ENCODE results near the gene THADA.

The THADA gene

GRCh38 chr2:43634604-43635306, 38.9 kb upstream of the THADA start:
- DNase-seq (ENCODE audit: low read depth), result peak; percentile 96

DNA sequence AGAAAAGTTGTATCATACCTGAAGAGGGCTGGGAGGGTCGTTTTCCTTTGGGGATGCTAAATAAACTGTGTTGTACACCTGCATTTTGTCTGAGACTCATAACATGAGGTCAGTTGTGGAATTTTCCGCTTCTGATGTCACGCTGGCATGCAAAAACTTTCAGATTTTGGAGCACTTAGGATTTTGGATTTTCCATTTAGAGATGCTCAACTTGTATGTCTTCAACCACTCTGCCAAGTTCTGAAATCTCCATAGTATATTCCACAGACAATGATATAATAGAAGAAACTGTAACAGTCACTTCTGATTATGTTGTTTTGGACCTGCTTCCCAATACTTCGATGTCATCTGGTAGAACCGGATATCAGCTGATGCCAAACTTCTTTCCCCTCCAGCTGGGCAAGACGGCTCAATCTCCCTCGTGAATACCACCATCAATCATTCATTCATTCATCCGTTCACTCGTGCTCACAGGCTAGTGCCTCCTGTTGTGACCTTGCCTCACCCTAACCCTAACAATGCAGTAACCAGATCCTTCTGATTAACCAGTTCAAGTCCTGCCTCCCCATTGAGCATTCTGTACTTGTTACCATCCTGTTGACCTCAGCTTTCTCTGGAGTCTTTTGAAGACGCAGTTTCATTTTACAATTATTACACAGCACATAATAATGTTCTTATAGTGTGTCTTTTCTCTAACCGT, 35.9 kb upstream of the THADA start:
- no peak for DNase-seq (ENCODE audit: low read depth)
- TF ChIP-seq CTCF (IDR thresholded peaks at IDR 0.05; ENCODE audit: control insufficient read depth, insufficient read depth, low read depth, low read length, missing control alignments), result no peak
- H3K4me3 ChIP-seq (ENCODE audit: control insufficient read depth, low read depth, low read length), result no peak overlapping the region

More at GRCh38 chr2:43634604-43635306, 38.9 kb upstream of the THADA start:
- no peak for TF ChIP-seq CTCF (IDR thresholded peaks at IDR 0.05; ENCODE audit: control insufficient read depth, insufficient read depth, low read depth, low read length, missing control alignments)
- no peak overlapping the region; the same call in 1 of the 2 replicates for H3K4me3 ChIP-seq (ENCODE audit: control insufficient read depth, low read depth, low read length)

DNA sequence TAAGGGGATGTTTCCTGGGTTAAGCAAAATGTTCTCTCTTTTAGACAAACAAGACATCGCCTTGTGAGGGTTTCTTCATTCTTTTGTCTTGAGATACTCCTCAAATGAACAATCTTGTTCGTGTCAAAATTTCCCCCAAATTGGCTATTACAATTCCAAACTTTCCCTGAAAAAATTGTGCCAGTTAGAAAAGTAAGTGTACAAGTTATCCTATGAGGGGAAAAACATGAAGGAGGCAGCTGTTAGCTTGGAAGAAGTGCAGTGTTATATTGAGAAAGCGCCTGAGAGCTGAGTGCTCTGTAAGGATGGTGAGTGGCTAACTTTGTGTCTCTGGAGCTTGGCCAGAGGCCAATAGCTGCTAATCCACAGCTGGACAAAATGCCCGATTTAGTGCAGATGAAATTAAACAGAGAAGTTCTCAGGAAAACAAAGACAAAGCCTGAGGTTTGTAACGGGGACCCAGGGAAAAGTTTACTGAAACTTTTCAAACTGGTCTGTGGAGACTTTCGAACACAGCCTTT, 27.2 kb upstream of the THADA start:
- H3K4me3 ChIP-seq (ENCODE audit: control insufficient read depth, low read depth, low read length), result no peak overlapping the region
- DNase-seq (ENCODE audit: low read depth), result no peak
- TF ChIP-seq CTCF (IDR thresholded peaks at IDR 0.05; ENCODE audit: control insufficient read depth, insufficient read depth, low read depth, low read length, missing control alignments), result no peak

DNA sequence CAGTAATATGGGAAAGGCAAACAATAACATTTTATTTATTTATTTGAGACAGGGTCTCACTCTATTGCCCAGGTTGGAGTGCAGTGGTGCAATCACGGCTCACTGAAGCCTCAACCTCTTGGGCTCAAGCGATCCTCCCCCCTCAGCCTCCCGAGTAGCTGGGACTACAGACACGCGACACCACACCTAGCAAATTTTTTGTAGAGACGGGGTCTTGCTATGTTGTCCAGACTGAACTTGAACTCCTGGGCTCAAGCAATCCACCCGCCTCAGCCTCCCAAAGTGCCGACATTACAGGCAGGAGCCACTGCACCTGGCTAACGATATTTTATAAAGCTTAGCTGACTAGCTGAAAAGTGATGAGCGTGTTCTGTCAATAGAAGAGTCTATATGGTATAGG, 23.7 kb upstream of the THADA start:
- no peak overlapping the region for H3K4me3 ChIP-seq (ENCODE audit: control insufficient read depth, low read depth, low read length)
- no peak for DNase-seq (ENCODE audit: low read depth)
- no peak for TF ChIP-seq CTCF (IDR thresholded peaks at IDR 0.05; ENCODE audit: control insufficient read depth, insufficient read depth, low read depth, low read length, missing control alignments)

DNA sequence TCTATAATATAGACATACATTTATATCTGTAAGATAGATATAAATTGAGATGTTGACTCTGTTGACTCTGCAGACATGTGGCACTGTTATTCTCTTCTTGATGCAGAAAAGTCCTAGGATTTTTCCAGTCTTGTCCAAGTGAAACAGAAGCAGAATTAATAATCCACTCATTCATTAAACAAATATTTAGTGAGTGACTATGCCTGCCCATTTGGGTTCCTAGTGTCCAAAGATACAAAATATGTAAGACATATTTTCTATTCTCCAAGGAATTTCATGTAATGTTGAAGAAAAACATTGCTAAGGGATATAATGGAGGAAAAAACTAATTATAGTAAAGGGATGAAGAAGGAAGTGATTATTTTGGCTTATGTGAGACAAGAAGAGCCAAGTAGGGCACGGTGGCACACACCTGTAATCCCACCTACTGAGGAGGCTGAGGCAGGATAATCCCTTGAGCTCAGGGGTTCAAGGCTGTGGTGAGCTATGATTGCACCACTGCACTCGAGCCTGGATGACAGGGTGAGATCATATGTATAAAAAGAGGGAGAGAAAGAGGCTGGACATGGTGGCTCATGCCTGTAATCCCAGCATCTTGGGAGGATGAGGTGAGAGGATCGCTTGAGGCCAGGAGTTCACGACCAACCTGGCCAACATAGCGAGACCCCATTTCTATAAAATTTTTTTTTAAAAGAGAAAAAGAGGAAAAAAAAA, 21.3 kb upstream of the THADA start:
- H3K4me3 ChIP-seq (ENCODE audit: control insufficient read depth, low read depth, low read length), result no peak overlapping the region
- no peak for DNase-seq (ENCODE audit: low read depth)
- TF ChIP-seq CTCF (IDR thresholded peaks at IDR 0.05; ENCODE audit: control insufficient read depth, insufficient read depth, low read depth, low read length, missing control alignments), result no peak

GRCh38 chr2:43612944-43613343, 17.1 kb upstream of the THADA start:
- H3K4me3 ChIP-seq (ENCODE audit: control insufficient read depth, low read depth, low read length), result no peak overlapping the region
- TF ChIP-seq CTCF (IDR thresholded peaks at IDR 0.05; ENCODE audit: control insufficient read depth, insufficient read depth, low read depth, low read length, missing control alignments), result no peak
- no peak for DNase-seq (ENCODE audit: low read depth)

Measured in AG09309 (cell line).